Stimulated activated naive CD4-positive, alpha-beta T cell treated with Interleukin-2 at 50 U/mL for 16 hours (primary cell): ENCODE measurements around the gene GFOD1.

ENCODE experiments used
- DNase-seq: peaks from one replicate; lab custom pipeline; 2025; lab: John Stamatoyannopoulos, UW

GFOD1 gene

GRCh38 chr6:13315896-13316295 lies 171.5 kb downstream of the GFOD1 start:
- no peak for DNase-seq

GRCh38 chr6:13314806-13315205 lies 172.6 kb downstream of the GFOD1 start:
- no peak for DNase-seq

GRCh38 chr6:13311155-13311554 lies 176.2 kb downstream of the GFOD1 start:
- no peak for DNase-seq

- DNase-seq, result no peak
Observed at GRCh38 chr6:13308332-13308731, 179.1 kb downstream of the GFOD1 start.
